HEK293 (cell line): ENCODE measurements around the gene PAQR8.

Experiments used
- EGR2 ChIP-seq: fragments of 450-650 bp; formaldehyde crosslinking; IDR thresholded peaks from 2 replicates; pipeline ENCODE4 v1.5.1; 2016; ENCODE audit warnings: low read depth, missing biosample characterization, missing genetic modification characterization
- GFI1B ChIP-seq: fragments of 450-650 bp; formaldehyde crosslinking; IDR thresholded peaks from 2 replicates; pipeline ENCODE4 v1.5.1; 2016; ENCODE audit warnings: missing biosample characterization, missing genetic modification characterization
- GLIS1 ChIP-seq: fragments of 450-650 bp; formaldehyde crosslinking; IDR thresholded peaks from 2 replicates; pipeline ENCODE4 v1.5.1; 2016; ENCODE audit warnings: missing biosample characterization, missing genetic modification characterization
- HOXD13 ChIP-seq: sonication (generic); formaldehyde crosslinking; IDR thresholded peaks from 2 replicates; pipeline ENCODE4 v1.8.0; 2022; ENCODE audit warnings: missing genetic modification reagents, borderline replicate concordance
- KLF10 ChIP-seq: fragments of 450-650 bp; IDR thresholded peaks from 2 replicates; pipeline ENCODE4 v1.5.1; 2018; ENCODE audit warnings: missing biosample characterization, mild to moderate bottlenecking, missing genetic modification characterization
- KLF16 ChIP-seq: fragments of 450-650 bp; formaldehyde crosslinking; IDR thresholded peaks from 2 replicates; pipeline ENCODE4 v1.5.1; 2017; ENCODE audit warnings: missing biosample characterization, missing genetic modification characterization
- KLF17 ChIP-seq: fragments of 450-650 bp; formaldehyde crosslinking; IDR thresholded peaks from 2 replicates; pipeline ENCODE4 v1.5.1; 2016; ENCODE audit warnings: missing biosample characterization, missing genetic modification characterization
- KLF8 ChIP-seq: fragments of 450-650 bp; formaldehyde crosslinking; IDR thresholded peaks from 2 replicates; pipeline ENCODE4 v1.5.1; 2016; ENCODE audit warnings: missing biosample characterization, missing genetic modification characterization
- MZF1 ChIP-seq: fragments of 450-650 bp; formaldehyde crosslinking; IDR thresholded peaks from 2 replicates; pipeline ENCODE4 v1.5.1; 2017; ENCODE audit warnings: missing biosample characterization, missing genetic modification characterization, borderline replicate concordance
- PRDM6 ChIP-seq: fragments of 450-650 bp; formaldehyde crosslinking; IDR thresholded peaks from 2 replicates; pipeline ENCODE4 v1.5.1; 2017; ENCODE audit warnings: missing biosample characterization, missing genetic modification characterization
- SCRT1 ChIP-seq: fragments of 450-650 bp; formaldehyde crosslinking; IDR thresholded peaks from 2 replicates; pipeline ENCODE4 v1.5.1; 2016; ENCODE audit warnings: missing biosample characterization, missing genetic modification characterization, borderline replicate concordance
- ZBTB8A ChIP-seq: fragments of 450-650 bp; formaldehyde crosslinking; IDR thresholded peaks from 2 replicates; pipeline ENCODE4 v1.5.1; 2016; ENCODE audit warnings: missing biosample characterization, missing genetic modification characterization
- ZNF184 ChIP-seq: fragments of 450-650 bp; IDR thresholded peaks from 2 replicates; pipeline ENCODE4 v1.5.1; 2018; ENCODE audit warnings: missing biosample characterization, mild to moderate bottlenecking, missing genetic modification characterization
- ZNF202 ChIP-seq: fragments of 450-650 bp; formaldehyde crosslinking; IDR thresholded peaks from 2 replicates; pipeline ENCODE4 v1.5.1; 2016; ENCODE audit warnings: missing biosample characterization, missing genetic modification characterization, borderline replicate concordance
- ZNF221 ChIP-seq: fragments of 450-650 bp; formaldehyde crosslinking; IDR thresholded peaks from 2 replicates; pipeline ENCODE4 v1.5.1; 2017; ENCODE audit warnings: missing biosample characterization, missing genetic modification characterization, borderline replicate concordance
- ZNF280C ChIP-seq: fragments of 450-650 bp; formaldehyde crosslinking; IDR thresholded peaks from 2 replicates; pipeline ENCODE4 v1.5.1; 2016; ENCODE audit warnings: missing biosample characterization, missing genetic modification characterization
- ZNF324 ChIP-seq: fragments of 450-650 bp; formaldehyde crosslinking; IDR thresholded peaks from 2 replicates; pipeline ENCODE4 v1.5.1; 2016; ENCODE audit warnings: missing biosample characterization, missing genetic modification characterization
- ZNF341 ChIP-seq: fragments of 450-650 bp; formaldehyde crosslinking; IDR thresholded peaks from 2 replicates; pipeline ENCODE4; 2016; ENCODE audit warnings: low read depth, missing biosample characterization, missing genetic modification characterization
- ZNF37A ChIP-seq: fragments of 450-650 bp; IDR thresholded peaks from 2 replicates; pipeline ENCODE4 v1.5.1; 2018; ENCODE audit warnings: missing biosample characterization, missing genetic modification characterization
- ZNF391 ChIP-seq: fragments of 450-650 bp; formaldehyde crosslinking; IDR thresholded peaks from 2 replicates; pipeline ENCODE4 v1.5.1; 2016; ENCODE audit warnings: low read depth, missing biosample characterization, missing genetic modification characterization, borderline replicate concordance
- ZNF394 ChIP-seq: fragments of 450-650 bp; formaldehyde crosslinking; IDR thresholded peaks from 2 replicates; pipeline ENCODE4 v1.5.1; 2016; ENCODE audit warnings: missing biosample characterization, missing genetic modification characterization, mild to moderate bottlenecking, moderate library complexity, borderline replicate concordance
- ZNF416 ChIP-seq: fragments of 450-650 bp; formaldehyde crosslinking; IDR thresholded peaks from 2 replicates; pipeline ENCODE4 v1.5.1; 2016; ENCODE audit warnings: missing biosample characterization, missing genetic modification characterization
- ZNF488 ChIP-seq: fragments of 450-650 bp; formaldehyde crosslinking; IDR thresholded peaks from 2 replicates; pipeline ENCODE4 v1.5.1; 2016; ENCODE audit warnings: missing biosample characterization, missing genetic modification characterization
- ZNF501 ChIP-seq: fragments of 450-650 bp; formaldehyde crosslinking; IDR thresholded peaks from 2 replicates; pipeline ENCODE4 v1.5.1; 2016; ENCODE audit warnings: missing biosample characterization, missing genetic modification characterization
- ZNF510 ChIP-seq: fragments of 450-650 bp; formaldehyde crosslinking; IDR thresholded peaks from 2 replicates; pipeline ENCODE4 v1.5.1; 2018; ENCODE audit warnings: mild to moderate bottlenecking, missing genetic modification characterization, missing biosample characterization; ENCODE audit not compliant: insufficient replicate concordance
- ZNF514 ChIP-seq: fragments of 450-650 bp; formaldehyde crosslinking; IDR thresholded peaks from 2 replicates; pipeline ENCODE4 v1.5.1; 2016; ENCODE audit warnings: missing biosample characterization, missing genetic modification characterization
- ZNF544 ChIP-seq: fragments of 450-650 bp; formaldehyde crosslinking; IDR thresholded peaks from 2 replicates; pipeline ENCODE4 v1.5.0; 2017; ENCODE audit warnings: missing biosample characterization, missing genetic modification characterization
- ZNF585B ChIP-seq: fragments of 450-650 bp; formaldehyde crosslinking; IDR thresholded peaks from 2 replicates; pipeline ENCODE4 v1.5.1; 2016; ENCODE audit warnings: missing biosample characterization, missing genetic modification characterization
- ZNF600 ChIP-seq: fragments of 450-650 bp; formaldehyde crosslinking; IDR thresholded peaks from 2 replicates; pipeline ENCODE4 v1.5.1; 2016; ENCODE audit warnings: missing biosample characterization, missing genetic modification characterization
- ZNF629 ChIP-seq: fragments of 450-650 bp; formaldehyde crosslinking; IDR thresholded peaks from 2 replicates; pipeline ENCODE4 v1.5.1; 2017; ENCODE audit warnings: missing biosample characterization, missing genetic modification characterization
- ZNF792 ChIP-seq: fragments of 450-650 bp; formaldehyde crosslinking; IDR thresholded peaks from 2 replicates; pipeline ENCODE4 v1.5.1; 2016; ENCODE audit warnings: missing biosample characterization, missing genetic modification characterization
- TF ChIP-seq, protein P1 (sequence below): fragments of 450-650 bp; IDR thresholded peaks from 2 replicates; pipeline ENCODE4 v1.5.1; 2018; ENCODE audit warnings: missing biosample characterization, mild to moderate bottlenecking, missing genetic modification characterization
- TF ChIP-seq, protein P2 (sequence below): fragments of 450-650 bp; formaldehyde crosslinking; IDR thresholded peaks from 2 replicates; pipeline ENCODE4 v1.5.1; 2016; ENCODE audit warnings: missing biosample characterization, missing genetic modification characterization

PAQR8 gene

DNA sequence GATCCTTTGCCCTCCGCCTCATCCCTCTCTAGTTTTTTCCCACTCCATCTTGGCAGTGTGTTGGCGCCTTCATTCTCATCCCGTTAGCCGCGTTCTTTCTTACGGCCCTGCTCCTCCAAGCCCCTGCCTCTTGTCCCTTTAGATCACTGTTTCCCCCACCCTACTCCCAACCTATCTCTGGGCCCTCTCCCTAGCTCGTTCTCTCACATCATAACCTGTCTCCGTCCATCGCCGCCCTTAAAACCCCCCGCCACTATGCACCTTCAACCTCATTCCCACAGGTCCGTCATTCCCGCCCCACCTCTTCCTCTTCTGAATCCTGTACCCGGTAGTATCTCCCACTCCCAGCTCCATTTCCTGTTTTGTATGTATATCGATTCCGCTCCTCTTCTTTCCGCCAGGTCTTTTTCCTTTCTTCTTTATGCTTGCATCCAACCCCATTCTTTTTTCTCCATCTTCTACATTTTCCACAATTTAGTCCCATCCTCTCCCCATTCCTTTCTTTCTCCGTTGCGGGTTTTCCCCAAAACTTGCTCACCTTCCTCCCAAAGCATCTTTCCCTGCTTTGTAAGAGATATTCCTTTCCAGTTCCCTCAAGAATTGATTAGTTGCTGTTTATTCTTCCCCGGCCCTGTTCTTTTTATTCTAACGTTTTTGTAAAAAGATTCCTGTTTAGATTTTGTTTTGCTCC lies 58.9 kb downstream of the PAQR8 start (continued):
- no peak for TF ChIP-seq ZNF280C (tag by site-specific recombination)
- TF ChIP-seq, protein P1, sequence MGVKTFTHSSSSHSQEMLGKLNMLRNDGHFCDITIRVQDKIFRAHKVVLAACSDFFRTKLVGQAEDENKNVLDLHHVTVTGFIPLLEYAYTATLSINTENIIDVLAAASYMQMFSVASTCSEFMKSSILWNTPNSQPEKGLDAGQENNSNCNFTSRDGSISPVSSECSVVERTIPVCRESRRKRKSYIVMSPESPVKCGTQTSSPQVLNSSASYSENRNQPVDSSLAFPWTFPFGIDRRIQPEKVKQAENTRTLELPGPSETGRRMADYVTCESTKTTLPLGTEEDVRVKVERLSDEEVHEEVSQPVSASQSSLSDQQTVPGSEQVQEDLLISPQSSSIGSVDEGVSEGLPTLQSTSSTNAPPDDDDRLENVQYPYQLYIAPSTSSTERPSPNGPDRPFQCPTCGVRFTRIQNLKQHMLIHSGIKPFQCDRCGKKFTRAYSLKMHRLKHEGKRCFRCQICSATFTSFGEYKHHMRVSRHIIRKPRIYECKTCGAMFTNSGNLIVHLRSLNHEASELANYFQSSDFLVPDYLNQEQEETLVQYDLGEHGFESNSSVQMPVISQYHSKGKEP (tag by site-specific recombination): no peak
- TF ChIP-seq, protein P2, sequence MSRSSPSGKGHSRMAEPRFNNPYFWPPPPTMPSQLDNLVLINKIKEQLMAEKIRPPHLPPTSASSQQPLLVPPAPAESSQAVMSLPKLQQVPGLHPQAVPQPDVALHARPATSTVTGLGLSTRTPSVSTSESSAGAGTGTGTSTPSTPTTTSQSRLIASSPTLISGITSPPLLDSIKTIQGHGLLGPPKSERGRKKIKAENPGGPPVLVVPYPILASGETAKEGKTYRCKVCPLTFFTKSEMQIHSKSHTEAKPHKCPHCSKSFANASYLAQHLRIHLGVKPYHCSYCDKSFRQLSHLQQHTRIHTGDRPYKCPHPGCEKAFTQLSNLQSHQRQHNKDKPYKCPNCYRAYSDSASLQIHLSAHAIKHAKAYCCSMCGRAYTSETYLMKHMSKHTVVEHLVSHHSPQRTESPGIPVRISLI (tag by site-specific recombination): peak; percentile 55; the same call in 1 of the 2 replicates
- no peak for TF ChIP-seq KLF17 (tag by site-specific recombination)
- no peak for TF ChIP-seq ZNF184 (tag by site-specific recombination)
- TF ChIP-seq SCRT1 (tag by site-specific recombination): peak; percentile 95
- no peak for TF ChIP-seq KLF10 (tag by site-specific recombination)
- peak; percentile 75; the same call in 1 of the 2 replicates for TF ChIP-seq ZNF501 (tag by site-specific recombination)
- no peak for TF ChIP-seq ZNF792 (tag by site-specific recombination)
- TF ChIP-seq PRDM6 (tag by site-specific recombination): no peak
- TF ChIP-seq ZNF416 (tag by site-specific recombination): no peak
- TF ChIP-seq ZBTB8A: 0 out of 2 replicates have a peak, but pooled peaks have one; percentile 42
- TF ChIP-seq EGR2 (tag by site-specific recombination): peak; percentile 31; the same call in 1 of the 2 replicates
- peak; percentile 68 for TF ChIP-seq ZNF629
- no peak for TF ChIP-seq HOXD13 (CRISPR knock-in tag)
- no peak for TF ChIP-seq ZNF221 (tag by site-specific recombination)
- TF ChIP-seq ZNF544 (tag by site-specific recombination): no peak
- no peak for TF ChIP-seq MZF1 (tag by site-specific recombination)
- TF ChIP-seq ZNF37A (tag by site-specific recombination): no peak
- peak; percentile 93 for TF ChIP-seq KLF8 (tag by site-specific recombination)
- no peak for TF ChIP-seq GLIS1
- no peak for TF ChIP-seq ZNF488 (tag by site-specific recombination)
- no peak for TF ChIP-seq KLF16
- peak; percentile 81; the same call in 1 of the 2 replicates for TF ChIP-seq ZNF324 (tag by site-specific recombination)
- no peak for TF ChIP-seq ZNF202 (tag by site-specific recombination)
- no peak for TF ChIP-seq ZNF341 (tag by site-specific recombination)
- peak; percentile 100 for TF ChIP-seq ZNF600
- TF ChIP-seq ZNF394: peak; percentile 10; the same call in 1 of the 2 replicates
- no peak for TF ChIP-seq ZNF585B (tag by site-specific recombination)
- TF ChIP-seq ZNF510 (tag by site-specific recombination): no peak
- TF ChIP-seq ZNF391 (tag by site-specific recombination): no peak; the same call in 1 of the 2 replicates
- TF ChIP-seq ZNF514 (tag by site-specific recombination): no peak
- TF ChIP-seq GFI1B (tag by site-specific recombination): no peak
